Measurements from ENCODE around the gene SPN. TPM values are rescaled to one million over a fixed set of nuclear protein-coding genes. Genes with fewer than 3 reads are reported as not detected.

The SPN gene
- total and polyA plus RNA-seq, 9 of the 15 experiments (the other 6 are each of a cell fraction or from before 2014, with no cell fraction given), result 24.3 to 225 (median 79.4) TPM

- TF ChIP-seq CBX8 (IDR thresholded peaks at IDR 0.05; ENCODE audit: borderline replicate concordance, extremely low read depth, low read depth, low read length, poor library complexity, severe bottlenecking) (no peak), RBM17 (IDR thresholded peaks at IDR 0.05; ENCODE audit: borderline replicate concordance, low read depth, low read length) (no peak), ELF2 (CRISPR knock-in tag; IDR thresholded peaks at IDR 0.05) (no peak), NKRF (IDR thresholded peaks at IDR 0.05; ENCODE audit: borderline replicate concordance) (no peak), MBD2 (IDR thresholded peaks at IDR 0.05; ENCODE audit: borderline replicate concordance, low read depth) (no peak), TRIM28 (IDR thresholded peaks at IDR 0.05) (no peak), ZNF699 (CRISPR knock-in tag; IDR thresholded peaks at IDR 0.05; ENCODE audit: insufficient replicate concordance) (no peak), ZSCAN29 (IDR thresholded peaks at IDR 0.05) (no peak)
Observed at GRCh38 chr16:29701214-29701555, 38.1 kb downstream of the SPN start (continued).

- Histone ChIP-seq H3K9ac (ENCODE audit: insufficient read depth in 1 of 2, low read depth in 2 of 2, low read length in 2 of 2) (no peak overlapping the region), H3K9me1 (ENCODE audit: control insufficient read depth, insufficient read depth, low read length) (no peaks in the 10 kb centered on the region), H2AFZ (ENCODE audit: low read depth, low read length) (peak overlapping the region; percentile 51; the same call in 1 of the 2 replicates), H4K20me1 (replicated peaks; ENCODE audit: control insufficient read depth, insufficient read depth, low read length) (no peaks in the 10 kb centered on the region), H3K4me1 (replicated peaks in 1 of 2; ENCODE audit: control insufficient read depth in 2 of 2, insufficient read depth in 2 of 2, low read length in 2 of 2) (peaks cover 18 to 24% of the 10 kb centered on the region in 2 experiments), H3K36me3 (ENCODE audit: control insufficient read depth, insufficient read depth, low read length) (peaks cover 5% of the 10 kb centered on the region; the same call in 1 of the 3 replicates), H3K9me3 (replicated peaks; ENCODE audit: control insufficient read depth, insufficient read depth, low read depth, low read length) (no peaks in the 10 kb centered on the region), H3K27me3 (ENCODE audit: control insufficient read depth in 2 of 2, insufficient read depth in 2 of 2, low read length in 2 of 2) (no peaks in the 10 kb centered on the region), H3K4me2 (ENCODE audit: insufficient read depth, low read length) (no peak overlapping the region), H3K79me2 (ENCODE audit: control insufficient read depth, insufficient read depth, low read length) (no peaks in the 10 kb centered on the region), H3K27ac (ENCODE audit: extremely low read depth, low read depth, low read length) (no peak overlapping the region), H3K4me3 (no peak overlapping the region)
- ATAC-seq, result no peak
- CTCF ChIA-PET (ENCODE audit: low intra/inter-chr PET ratio), result interaction anchor here (0.5 kb wide), 1 partner anchor 20 kb away, joined by 3 read pairs; no protein-coding TSS in a partner anchor
- intact Hi-C loops (cut with micrococcal nuclease) (loop anchor here (5.0 to 10.0 kb wide), 3 partner anchors 83 to 320 kb away; partner anchors contain the start of genes C16orf92 and PAGR1), in situ Hi-C loops (cut with MboI) (no loop called here)
- POLR2A ChIA-PET, result interaction anchor here (0.5 to 1.2 kb wide), 2 partner anchors 145 to 305 kb away, joined by 3 read pairs; no protein-coding TSS in a partner anchor
- WGBS (ENCODE audit: insufficient coverage, low coverage, missing lambda C conversion rate), result 49% methylated on average over 13 of the region's 13 CpGs
- no peak for DNase-seq (ENCODE audit: extremely low read depth in 1 of 4, low spot score in 3 of 4)
- no TSS peak for BruUV-seq (replicated peaks)
- FAIRE-seq, result no peak
- TF ChIP-seq NFE2 (IDR thresholded peaks at IDR 0.05; ENCODE audit: low read depth), result peak; percentile 68
- peak; percentile 58 for TF ChIP-seq MEIS2 (IDR thresholded peaks at IDR 0.05; ENCODE audit: partially characterized antibody)
- TF ChIP-seq ZNF316 (IDR thresholded peaks at IDR 0.05), result peak; percentile 8; the same call in 1 of the 2 replicates
- no peak for TF ChIP-seq ARID3A (IDR thresholded peaks at IDR 0.05; ENCODE audit: borderline replicate concordance, low read depth, low read length)
- no peak for TF ChIP-seq PBX2 (CRISPR knock-in tag; IDR thresholded peaks at IDR 0.05; ENCODE audit: low read depth)
- peak; percentile 41; the same call in 1 of the 2 replicates for TF ChIP-seq PBX2 (tag; conservative IDR thresholded peaks at IDR 0.05; ENCODE audit: low read depth)
- 0 out of 2 replicates have a peak, but pooled peaks have one; percentile 27 for TF ChIP-seq ETV1 (tag; conservative IDR thresholded peaks at IDR 0.05; ENCODE audit: low read depth)
Observed at GRCh38 chr16:29702269-29702668, 39.2 kb downstream of the SPN start.
